GM11168 (cell line): ENCODE measurements around the gene MAPK11.

ENCODE experiments used
- in situ Hi-C: fragments of 300-500 bp; cut with MboI; formaldehyde crosslinking; loops from one replicate; pipeline ENCODE4 v1.12.0; 2022; ENCODE audit warnings: low sequenced_read_pairs; ENCODE audit not compliant: unreplicated experiment

Gene MAPK11

DNA sequence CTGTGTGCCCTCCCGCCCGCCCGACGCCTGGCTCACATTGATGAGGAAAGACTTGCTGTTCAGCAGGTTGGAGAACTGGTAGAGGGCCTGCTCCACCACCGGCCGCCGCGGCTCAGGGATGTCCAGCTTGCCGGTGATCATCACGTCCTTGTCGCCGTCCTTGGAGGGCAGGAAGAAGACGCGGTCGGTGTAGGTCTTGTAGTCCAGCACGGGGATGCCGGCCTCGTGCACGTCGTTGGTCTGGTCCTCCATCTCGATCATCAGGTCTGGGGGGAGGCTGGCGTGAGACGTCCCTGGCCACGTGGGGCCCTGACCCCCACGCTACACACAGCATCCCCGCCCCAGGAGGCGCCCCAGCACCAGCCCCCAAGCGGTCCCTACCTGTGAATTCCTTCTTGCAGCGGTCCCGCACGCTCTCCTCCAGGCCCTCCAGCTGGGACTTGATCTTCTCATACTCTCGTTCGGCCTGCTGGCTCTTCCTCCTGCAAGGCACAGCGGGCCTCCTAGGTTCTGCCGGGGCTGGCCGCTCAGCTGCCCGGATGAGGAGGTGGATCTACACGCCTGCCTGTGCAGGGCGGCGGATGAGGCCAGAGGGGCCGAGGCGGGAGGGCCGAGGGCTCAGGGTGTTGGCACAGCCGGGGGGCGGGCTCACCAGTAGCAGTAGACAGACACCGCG is 10.7 kb upstream of the MAPK11 start:
- in situ Hi-C loops = no loop called here

GRCh38 chr22:50280022-50280707 is 10.0 kb upstream of the MAPK11 start:
- in situ Hi-C loops = no loop called here

- in situ Hi-C loops = loop anchor here (10.0 kb wide), 1 partner anchor 46 kb away; the partner anchor contains the start of gene DENND6B
Observed at GRCh38 chr22:50278956-50279619, 8.9 kb upstream of the MAPK11 start.

- in situ Hi-C loops = loop anchor here (10.0 kb wide), 1 partner anchor 46 kb away; the partner anchor contains the start of gene DENND6B
Observed at GRCh38 chr22:50278461-50278860, 8.3 kb upstream of the MAPK11 start.

DNA sequence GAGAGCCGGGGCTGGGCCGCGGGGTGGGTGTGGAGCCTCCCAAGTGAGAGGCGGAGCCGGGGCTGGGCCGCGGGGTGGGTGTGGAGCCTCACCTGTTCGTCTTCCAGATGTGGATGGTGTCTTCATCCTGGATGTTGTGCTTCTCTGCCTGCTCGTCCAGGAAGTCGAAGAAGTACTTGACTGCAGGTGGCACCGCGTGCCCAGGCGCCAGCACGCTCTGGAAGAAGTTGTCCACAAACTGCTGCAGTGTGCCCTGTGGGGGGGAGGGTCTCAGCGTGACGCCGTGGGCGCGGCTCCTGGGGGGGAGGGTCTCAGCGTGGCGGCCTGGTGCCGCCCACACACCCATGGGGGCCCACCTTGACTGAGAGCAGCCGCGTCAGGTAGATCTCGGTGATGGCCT is 7.6 kb upstream of the MAPK11 start:
- in situ Hi-C loops = loop anchor here (10.0 kb wide), 1 partner anchor 47 kb away; the partner anchor contains the start of gene DENND6B

DNA sequence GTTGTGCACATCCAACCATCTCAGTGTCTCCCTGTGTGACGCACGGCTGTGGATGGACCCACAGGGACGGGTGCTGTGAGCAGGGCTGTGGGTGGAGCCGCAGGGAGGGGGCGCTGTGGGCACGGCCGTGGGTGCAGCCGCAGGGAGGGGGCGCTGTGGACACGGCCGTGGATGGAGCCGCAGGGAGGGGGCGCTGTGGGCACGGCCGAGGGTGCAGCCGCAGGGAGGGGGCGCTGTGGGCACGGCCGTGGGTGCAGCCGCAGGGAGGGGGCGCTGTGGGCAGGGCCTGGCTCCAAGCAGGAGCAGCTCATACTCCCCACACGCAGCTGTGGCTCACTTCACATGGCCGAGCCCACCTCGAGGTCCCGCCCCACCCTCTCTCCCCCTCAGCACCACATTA is 6.0 kb upstream of the MAPK11 start:
- in situ Hi-C loops = loop anchor here (10.0 kb wide), 1 partner anchor 49 kb away; the partner anchor contains the start of gene DENND6B

- in situ Hi-C loops = loop anchor here (10.0 kb wide), 1 partner anchor 49 kb away; the partner anchor contains the start of gene DENND6B
Observed at GRCh38 chr22:50275181-50276055, 5.2 kb upstream of the MAPK11 start.

DNA sequence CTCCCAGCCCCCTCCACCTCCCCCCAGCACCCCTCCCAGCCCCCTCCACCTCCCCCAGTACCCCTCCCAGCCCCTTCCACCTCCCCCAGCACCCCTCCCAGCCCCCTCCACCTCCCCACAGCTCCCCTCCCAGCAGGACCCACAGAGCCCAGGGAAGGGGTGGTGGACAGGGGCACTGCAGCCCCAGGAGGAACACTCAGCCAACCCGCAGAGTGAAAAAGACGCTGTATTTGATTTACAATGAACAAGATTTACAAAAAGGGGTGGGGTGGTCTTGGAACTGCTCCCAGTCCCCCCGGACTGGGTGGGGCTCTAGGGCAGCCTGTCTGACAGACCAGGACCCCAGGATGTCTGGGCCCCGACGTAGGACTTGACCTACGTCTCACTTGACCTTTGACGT is 4.6 kb upstream of the MAPK11 start:
- in situ Hi-C loops = loop anchor here (10.0 kb wide), 1 partner anchor 50 kb away; the partner anchor contains the start of gene DENND6B

GRCh38 chr22:50274311-50274710 is 4.1 kb upstream of the MAPK11 start:
- in situ Hi-C loops = loop anchor here (10.0 kb wide), 1 partner anchor 50 kb away; the partner anchor contains the start of gene DENND6B

- in situ Hi-C loops = loop anchor here (10.0 kb wide), 1 partner anchor 51 kb away; the partner anchor contains the start of gene DENND6B
Observed at GRCh38 chr22:50273781-50274180, 3.6 kb upstream of the MAPK11 start.

DNA sequence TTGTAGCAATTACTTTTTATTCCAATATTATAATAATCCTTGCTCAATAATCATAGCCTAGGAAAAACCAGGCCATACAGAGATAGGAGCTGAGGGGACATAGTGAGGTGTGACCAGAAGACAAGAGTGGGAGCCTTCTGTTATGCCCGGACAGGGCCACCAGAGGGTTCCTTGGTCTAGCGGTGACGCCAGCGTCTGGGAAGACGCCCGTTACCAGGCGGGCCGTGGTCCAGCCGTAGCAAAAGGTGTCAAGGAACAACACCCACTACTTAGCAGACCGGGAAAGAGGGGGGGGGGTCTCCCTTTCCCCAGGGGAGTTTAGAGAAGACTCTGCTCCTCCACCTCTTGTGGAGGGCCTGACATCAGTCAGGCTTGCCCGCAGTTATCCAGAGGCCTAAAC is 3.2 kb upstream of the MAPK11 start:
- in situ Hi-C loops = loop anchor here (10.0 kb wide), 1 partner anchor 51 kb away; the partner anchor contains the start of gene DENND6B

DNA sequence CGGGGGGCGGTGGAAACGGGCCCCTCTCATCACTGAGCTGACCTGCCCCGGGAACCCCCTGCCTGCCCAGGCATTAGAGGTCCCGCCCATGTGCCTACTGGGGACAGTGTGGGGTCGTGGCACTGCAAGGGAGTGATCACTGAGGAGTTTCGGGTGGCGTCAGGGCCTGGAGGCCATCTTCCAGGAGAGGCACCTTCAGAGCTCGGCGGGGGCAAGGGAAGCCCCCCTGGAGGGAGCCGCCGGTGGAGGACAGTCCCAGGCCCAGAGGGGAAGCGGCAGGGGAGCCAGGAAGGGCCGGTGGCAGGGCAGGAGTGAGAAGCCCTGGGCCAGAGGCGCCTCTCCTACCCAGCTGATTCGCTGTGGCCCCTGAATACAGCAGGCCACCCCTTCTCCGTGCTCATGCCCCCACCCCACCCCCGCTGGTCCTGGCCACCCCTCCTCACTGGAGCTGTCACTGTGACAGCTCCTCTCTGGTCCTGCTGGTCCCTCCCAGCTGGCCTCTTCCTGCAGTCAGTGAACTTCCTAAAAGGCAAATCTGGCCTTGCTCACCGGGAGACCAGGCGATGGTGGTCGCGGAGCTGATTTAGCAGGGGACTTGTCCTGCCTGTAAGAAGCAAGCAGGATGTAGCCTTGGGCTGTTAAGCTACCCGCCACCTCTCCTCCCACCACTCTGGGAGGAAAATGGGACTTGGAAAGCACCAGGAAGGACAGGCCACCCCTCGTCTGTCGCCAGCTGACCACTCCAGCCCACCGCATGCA is 2.0 kb upstream of the MAPK11 start:
- in situ Hi-C loops = loop anchor here (10.0 kb wide), 1 partner anchor 53 kb away; the partner anchor contains the start of gene DENND6B

- in situ Hi-C loops = loop anchor here (10.0 kb wide), 1 partner anchor 53 kb away; the partner anchor contains the start of gene DENND6B
Observed at GRCh38 chr22:50271519-50271970, 1.4 kb upstream of the MAPK11 start.

GRCh38 chr22:50270666-50271394 is 650 bp upstream of the MAPK11 start:
- in situ Hi-C loops = loop anchor here (10.0 kb wide), 1 partner anchor 54 kb away; the partner anchor contains the start of gene DENND6B

GRCh38 chr22:50269573-50269969 is 609 bp downstream of the MAPK11 start:
- in situ Hi-C loops = no loop called here

DNA sequence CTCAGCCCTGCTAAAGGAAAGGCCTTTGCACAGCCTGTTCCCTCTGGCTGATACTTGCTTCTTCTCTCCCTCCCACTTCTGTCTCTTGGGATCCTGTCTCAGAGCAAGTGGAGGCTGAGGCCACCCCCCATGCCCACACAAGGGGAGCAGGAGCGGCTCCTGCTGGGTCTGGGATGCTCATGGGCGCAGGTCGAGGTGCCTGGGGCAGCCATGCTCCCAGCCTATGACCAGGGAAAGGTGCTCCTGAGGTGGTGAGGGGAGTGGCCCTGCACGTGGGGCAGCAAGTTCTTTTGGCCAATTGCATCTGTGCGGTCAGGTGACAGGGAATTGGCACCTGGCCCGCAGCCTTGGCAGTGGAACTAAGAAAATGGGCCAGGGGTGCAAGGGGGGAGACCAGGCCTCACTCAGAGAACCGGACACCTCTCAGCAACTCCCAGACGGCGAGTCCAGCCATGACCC is 1.5 kb downstream of the MAPK11 start:
- in situ Hi-C loops = no loop called here

GRCh38 chr22:50267591-50268390 is 2.4 kb downstream of the MAPK11 start:
- in situ Hi-C loops = no loop called here
